HTERT RPE-1 (cell line): ENCODE measurements around the gene SLC35F3.

Experiments
- in situ Hi-C: fragments of 300-500 bp; cut with MboI; formaldehyde crosslinking; loops from 4 replicates; pipeline ENCODE4 v1.14.3; 2020; ENCODE audit warnings: low sequenced_read_pairs

Gene SLC35F3

DNA sequence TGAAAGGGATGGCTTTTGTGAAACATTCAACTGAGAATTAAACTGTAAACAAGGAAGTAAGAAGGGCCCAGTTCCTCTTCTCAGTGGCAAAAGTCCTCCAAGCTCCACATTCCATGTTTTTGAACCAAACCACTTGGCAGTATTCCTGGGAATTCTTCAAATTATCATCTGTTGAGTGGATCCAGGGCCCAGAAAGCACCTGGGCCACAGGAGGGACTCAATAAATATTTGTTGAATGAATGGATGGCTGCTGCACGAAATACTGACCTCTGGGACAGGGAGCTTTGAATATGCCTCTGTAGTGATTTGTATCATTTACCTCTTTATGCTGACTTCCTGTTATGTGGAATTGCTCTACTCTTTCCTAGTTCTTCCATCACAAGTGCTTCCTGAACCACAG is 4.7 kb downstream of the SLC35F3 start:
- in situ Hi-C loops: no loop called here

DNA sequence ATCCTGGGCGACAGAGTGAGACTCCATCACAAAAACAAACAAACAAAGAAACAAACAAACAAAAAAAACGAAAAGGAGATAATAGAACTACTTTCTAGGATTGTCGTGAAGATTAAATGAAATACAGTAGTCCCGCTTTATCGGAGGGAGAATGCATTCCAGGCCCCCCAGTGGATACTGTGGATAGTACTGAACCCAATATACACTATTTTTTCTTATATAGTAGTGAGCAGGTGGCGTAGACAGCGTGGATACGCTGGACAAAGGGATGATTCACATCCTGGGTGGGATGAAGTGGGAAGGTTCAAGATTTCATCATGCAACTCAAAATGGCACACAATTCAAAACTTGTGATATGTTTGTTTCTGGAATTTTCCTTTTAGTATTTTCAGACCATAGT is 8.0 kb downstream of the SLC35F3 start:
- in situ Hi-C loops: no loop called here

DNA sequence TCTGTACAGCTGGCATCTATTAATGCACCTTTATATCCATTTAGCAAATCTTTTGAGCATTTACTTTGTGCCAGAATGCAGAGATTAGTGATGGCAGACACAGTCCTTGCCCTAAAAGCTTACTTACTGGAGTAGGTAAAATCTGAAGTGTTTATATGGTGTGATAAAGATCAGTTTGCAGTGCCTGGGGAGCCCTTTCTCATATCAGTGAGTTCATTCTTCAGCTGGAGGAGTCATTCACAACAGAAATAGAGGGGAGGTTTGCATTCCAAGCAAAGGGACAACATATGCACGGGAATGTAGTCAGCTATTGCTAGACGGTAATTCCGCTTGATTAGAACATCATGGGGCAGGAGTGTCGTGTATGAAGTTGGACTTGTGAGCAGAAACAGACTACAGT is 8.4 kb downstream of the SLC35F3 start:
- in situ Hi-C loops: no loop called here

DNA sequence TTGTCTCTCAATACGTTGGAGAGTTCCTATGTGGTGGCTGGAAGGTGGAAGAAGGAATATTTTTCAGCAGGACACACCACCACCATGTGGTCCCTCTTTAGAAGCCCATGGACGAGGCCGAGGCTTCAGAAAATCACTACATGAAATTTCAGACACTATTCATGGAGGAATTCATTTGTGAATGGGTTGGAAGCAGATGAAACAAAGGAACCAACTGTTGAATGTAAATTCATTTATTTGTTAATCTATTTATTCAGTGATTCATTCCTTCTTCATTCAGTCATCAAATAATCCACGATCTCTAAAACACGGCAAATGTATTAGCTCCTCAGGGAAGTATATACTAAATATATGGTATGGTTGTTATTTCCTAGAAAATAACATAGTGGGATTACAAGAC is 12.2 kb downstream of the SLC35F3 start:
- in situ Hi-C loops: no loop called here

DNA sequence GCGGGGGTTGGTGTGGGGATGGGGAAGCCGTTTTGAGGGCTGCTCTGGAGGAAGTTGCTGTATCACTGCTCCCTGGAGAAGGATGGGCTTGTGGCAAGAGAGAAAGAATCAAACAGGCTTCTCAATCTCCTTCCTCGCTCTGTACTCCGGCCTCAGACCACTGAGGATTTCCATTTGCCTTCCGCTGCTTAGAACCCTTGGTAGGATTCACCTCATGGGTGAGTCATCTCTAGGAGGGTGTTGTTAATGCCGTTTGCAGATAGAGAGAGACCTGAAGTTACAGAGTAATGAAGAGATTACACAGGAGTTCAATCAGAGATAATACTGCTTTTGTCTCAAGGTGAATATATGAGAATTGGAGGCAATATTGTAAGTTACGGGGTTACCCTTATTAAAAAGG is 15.3 kb downstream of the SLC35F3 start:
- in situ Hi-C loops: no loop called here

DNA sequence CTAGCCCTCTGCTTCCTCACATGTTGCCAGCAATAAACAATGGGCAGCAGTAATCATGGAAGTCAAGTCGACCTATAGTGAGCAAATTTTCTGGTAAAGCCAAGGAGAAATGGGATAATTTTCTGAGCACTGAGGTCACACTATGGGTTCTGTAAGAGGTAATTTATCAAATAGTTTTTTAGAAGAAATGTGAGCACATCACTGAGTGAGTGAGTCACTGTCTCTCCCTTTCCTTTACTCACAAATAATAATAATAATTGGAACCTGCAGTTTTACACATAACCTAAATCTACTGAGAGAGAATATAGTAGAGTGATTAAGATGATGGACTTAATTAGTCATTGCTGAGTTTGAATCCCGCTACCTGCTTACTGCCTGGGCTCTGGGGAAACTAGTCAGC is 23.6 kb downstream of the SLC35F3 start:
- in situ Hi-C loops: no loop called here

DNA sequence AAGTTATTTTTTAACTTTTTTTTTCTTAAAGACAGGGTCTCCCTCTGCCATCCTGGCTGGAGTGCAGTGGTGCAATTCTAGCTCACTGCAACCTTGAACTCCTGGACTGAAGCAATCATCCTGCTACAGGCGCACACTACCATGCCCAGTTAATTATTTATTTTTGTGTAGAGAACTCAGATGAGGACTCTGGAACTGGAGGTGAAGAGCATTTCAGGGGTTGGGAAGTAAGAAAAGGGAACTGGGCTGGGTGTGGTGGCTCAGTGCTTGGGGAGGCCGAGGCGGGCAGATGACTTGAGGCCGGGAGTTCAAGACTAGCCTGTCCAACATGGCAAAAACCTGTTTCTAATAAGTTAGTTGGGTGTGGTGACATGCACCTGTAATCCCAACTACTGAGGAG is 28.9 kb downstream of the SLC35F3 start:
- in situ Hi-C loops: no loop called here

DNA sequence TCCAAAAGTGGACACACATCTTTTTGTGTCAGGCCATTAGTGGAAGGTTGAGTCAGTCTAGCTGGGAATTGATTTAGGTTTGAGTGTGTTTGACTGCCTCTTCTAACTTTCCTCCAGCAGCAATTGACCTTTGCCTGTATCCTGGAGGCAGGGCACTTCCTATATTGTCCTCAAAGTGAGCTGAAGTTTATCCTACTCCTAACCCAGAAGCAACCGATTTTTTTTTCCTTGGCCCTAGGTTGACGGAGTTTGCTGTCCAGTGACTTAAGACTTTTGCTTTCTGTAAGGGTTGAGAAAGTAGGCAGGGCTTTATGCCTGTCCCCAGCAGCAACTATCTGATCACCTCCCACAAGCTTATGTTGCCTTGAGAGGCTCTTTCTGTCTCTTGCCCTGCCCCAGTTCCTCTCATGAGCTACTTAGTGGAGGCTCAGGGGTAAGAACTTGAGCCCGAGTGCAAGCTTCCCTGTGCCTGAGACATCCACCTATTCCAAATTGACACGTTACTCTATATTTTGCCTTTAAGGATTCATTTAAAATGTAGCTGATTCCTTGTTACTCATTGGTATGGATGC is 30.9 kb downstream of the SLC35F3 start:
- in situ Hi-C loops: no loop called here

DNA sequence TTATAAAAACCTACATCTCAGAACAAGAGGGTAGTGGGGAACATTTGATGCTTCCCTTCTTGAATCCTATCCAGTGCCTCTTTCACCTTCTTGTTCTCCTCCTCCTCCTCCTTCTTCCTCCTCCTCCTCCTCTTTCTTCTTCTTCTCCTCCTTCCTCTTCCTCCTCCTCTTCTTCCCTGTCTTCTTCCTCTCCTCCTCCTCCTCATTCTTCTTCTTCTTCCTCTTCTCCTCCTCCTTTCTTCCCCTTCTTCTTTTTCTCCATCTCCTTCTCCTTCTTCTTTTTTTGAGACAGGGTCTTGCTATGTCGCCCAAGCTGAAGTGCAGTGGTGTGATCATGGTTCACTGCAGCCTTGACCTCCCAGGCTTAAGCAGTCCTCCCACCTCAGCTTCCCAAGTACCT is 31.9 kb downstream of the SLC35F3 start:
- in situ Hi-C loops: no loop called here

DNA sequence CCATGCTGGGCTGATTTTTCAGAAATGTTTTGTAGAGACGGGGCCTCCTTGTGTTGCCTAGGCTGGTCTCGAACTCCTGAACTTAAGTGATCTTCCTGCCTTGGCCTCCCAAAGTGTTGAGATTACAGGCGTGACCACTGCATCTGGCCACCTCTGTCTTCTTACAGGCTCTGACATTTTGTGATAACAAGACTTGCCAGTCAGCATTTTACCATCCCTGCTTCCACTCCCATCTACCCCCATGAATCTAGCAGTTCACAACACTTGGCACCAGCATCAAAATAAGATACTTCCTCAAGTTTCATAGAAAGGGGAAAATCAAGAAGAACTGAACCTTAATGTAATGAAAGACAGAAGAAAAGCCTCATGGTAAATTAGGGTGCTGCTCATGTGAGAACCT is 32.4 kb downstream of the SLC35F3 start:
- in situ Hi-C loops: no loop called here

DNA sequence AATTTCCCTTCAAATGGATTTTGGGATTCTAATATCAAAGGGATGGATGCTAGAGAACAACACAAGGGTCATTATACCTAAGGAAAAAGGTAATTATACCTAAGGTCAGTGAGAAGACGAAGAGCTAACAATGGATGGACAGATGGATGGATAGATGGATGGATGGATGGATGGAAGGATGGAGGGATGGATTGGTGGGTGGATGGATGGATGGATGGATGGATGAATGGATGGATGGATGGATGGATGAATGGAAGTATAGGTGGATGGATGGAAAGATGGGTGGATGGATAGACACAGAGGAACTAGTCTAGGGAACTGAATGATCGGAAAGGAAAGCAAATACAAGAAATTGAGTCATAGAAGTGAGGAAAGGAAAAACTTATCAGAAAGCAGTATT is 34.0 kb downstream of the SLC35F3 start:
- in situ Hi-C loops: no loop called here

DNA sequence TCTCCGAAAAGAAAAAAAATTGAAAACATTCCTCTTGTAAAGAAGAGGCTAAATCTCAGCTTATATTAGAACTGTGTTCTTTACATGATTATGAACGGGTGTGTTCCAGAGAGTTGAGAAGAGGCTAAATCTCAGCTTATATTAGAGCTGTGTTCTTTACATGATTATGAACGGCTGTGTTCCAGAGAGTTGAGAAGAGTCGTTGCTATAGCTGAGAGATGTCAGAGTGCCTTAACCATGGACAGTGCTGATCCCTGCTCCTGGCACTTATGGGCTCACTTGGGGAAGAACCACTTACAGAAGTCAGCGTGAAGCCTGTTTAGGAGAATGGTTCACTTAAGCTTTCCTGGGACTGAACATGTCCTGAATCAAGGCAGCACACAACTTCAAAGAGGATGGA is 35.0 kb downstream of the SLC35F3 start:
- in situ Hi-C loops: no loop called here

DNA sequence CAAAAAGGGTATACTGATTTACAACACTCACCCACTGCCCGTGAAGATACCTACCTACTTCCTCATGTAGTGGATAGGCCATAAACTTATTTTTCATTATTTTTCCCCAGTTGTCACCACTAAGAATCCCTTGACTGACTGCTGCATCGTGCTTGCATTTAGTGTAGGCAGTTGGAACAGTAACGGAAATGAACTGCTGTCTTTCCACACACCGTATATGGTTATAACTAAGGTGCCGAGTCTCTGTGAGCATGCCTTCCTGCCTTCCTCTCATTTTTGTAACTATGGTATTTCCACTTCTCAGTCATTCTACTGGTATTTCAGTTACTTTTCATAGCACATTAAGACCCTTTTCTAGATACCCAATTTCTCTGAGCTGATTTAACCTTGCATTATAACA is 36.4 kb downstream of the SLC35F3 start:
- in situ Hi-C loops: no loop called here

DNA sequence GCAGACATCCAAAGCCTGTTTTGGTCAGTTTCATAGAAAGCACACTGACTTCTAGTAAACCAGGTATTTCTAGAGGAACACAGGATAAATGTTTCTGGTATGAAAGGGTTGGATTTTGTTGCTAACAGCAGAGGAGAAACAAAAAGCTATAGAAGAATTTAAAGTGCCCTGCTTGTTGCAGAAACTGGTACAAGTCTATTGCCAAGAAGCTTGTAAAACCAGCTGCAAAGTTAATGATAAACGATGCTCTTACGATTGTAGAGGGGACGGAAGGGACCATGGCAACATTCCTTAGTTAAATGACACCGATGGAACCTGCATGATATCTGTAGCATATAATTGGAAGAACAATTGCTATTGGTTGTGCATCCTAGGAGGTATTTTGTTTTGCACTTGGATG is 40.1 kb downstream of the SLC35F3 start:
- in situ Hi-C loops: no loop called here

DNA sequence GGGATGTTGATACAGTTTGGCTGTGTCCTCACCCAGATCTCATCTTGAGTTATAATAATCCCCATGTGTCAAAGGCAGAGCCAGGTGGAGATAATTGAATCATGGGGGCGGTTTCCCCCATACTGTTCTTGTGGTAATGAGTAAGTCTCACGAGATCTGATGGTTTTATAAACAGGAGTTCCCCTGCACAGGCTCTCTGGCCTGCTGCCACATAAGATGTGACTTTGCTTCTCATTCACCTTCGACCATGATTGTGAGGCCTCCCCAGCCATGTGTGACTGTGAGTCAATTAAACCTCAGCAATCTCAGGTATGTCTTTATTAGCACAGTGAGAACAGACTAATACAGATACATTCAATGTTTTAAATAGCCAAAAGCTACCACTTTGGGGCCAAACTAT is 41.1 kb downstream of the SLC35F3 start:
- in situ Hi-C loops: no loop called here

DNA sequence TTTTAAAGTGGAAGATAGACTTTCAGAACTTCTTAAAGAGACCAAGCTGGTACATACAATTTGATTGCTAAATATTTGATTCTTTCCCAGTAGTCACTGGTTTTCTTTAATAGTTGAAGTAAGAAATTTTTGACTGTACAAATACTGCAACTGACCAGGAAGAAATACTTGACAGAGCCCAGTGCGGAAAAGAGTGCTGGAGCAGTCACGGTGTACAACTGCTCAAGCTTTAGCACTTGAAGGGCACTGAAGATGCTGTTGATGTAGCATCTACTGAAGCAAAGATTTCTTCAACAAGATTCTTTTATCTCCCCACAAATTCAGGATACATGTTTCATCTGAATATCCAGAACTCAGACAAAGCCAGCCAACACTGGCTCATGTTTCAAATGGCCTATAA is 41.5 kb downstream of the SLC35F3 start:
- in situ Hi-C loops: no loop called here

DNA sequence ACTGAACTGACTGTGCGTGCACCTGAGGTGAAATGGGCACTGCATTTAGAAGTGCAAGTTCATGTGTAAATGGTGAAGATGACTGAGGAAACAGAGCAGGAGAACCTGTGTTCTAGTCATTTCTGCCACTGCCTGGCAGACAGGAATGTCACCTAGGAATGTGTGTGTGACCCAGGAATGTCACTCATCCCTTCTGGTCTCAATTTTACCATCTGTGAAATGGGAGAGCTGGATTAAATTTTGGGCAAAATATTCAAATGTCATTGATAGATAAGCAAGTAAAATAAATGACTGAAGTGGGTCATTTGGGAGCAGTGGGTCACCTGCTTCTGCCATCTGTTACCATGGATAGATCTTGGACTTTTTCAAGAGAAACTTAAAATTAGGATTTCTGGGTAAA is 42.2 kb downstream of the SLC35F3 start:
- in situ Hi-C loops: no loop called here

DNA sequence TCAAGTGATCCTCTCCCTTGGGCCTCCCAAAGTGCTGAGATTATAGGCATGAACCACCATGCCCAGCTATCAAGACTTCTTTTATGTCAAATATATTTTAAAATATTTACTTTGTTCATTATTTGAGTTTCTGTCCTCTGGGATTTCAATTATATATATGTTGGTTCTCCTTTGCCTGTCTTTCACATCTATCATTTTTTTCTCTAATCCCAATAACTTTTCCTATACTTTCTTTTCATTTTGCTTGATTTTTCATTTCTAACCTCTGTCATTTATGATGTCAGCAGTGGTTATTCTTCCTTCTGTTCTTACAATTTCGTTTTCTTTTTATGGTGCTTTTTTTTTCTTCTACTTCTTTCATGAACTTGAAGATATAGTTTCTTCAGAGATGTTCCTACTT is 47.3 kb downstream of the SLC35F3 start:
- in situ Hi-C loops: no loop called here

DNA sequence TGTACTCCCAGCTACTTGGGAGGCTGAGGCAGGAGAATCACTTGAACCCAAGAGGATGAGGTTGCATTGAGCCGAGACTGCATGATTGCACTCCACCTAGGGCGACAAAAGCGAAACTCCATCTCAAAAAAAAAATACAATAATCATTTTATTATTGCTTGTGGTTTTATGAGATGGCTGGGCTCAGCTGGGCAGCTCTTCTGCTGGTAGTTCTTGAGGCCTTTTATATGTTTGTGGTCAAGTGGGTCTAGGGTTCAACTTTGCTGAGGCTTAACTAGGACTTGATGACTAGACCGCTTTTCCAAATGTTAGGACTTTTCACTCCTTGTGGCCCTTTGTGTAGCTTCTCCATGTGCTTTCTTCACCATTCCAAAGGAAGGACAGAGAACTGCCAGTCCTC is 53.2 kb downstream of the SLC35F3 start:
- in situ Hi-C loops: no loop called here

DNA sequence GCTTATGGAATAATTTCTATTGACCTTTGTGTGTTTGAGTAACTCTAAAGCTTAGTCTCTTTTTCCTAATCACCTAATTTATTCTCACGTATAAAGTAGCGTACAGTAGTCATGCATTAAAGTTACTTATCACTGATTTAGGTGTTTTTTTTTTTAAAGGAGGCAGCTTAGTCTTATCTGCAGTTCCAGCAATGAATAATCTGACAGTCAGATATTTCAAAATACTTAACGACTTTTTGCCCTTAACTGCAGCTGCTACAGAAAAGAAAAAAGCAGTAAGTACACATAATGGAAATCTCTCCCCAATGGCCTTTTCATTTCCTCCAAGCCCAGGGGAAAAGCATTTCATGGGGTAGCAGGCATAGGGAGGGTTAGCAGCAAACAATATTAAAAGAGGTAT is 54.6 kb downstream of the SLC35F3 start:
- in situ Hi-C loops: no loop called here

DNA sequence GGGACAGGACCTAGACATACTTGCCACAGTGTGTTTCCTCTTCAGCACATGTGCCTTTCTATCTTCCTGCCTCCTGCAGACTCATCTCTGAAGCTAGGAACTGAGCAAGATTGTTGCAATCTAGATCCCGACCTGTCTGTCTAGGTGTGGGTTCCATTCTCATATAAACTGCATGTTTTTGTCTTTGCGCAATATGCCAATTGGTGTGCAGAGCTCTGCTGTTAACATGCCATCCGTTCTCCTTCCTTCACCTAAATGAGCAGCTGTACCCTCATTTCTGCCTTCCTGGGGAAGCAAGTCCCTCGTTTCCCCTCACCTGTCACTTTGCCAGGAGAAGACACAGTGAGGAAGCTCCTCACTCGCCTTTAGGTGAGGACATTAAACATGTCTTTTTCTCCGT is 55.5 kb downstream of the SLC35F3 start:
- in situ Hi-C loops: no loop called here

DNA sequence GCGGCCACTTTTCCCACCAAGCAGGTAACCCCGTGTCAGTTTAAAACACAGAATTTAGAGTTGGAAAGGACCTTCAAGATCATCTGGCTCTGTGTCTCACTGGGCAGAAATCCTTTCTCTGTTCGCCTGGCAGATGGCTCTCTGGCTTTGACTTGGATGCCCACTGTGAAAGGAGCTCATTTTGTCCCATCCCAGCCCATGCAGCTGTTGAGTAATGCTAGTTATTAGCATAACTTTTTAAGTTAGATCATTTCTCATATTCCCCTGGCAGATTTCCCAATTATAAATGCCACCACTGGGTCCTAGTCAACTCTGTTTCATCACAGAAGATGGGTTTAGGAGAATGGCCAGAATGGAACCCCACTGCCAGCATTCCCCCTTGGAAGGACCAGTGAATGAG is 55.9 kb downstream of the SLC35F3 start:
- in situ Hi-C loops: no loop called here

DNA sequence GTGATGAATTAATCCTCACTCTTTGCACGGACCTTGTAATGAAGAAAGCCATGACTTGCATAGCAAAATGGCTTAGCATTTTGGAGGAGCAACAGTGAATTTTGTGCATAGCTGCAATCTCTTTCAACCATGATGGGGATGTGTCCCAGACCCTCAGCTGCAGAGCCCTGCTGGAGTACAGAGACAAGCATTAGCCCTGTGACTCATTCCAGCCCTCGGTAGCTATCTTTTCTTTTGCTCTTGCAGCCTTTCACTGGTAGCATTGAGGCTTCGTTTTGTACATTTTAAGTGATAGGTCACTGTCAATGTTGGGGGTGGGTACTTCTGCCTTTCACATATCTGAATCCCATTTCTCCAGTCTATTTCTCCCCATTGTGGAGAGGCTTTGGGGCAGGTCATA is 58.4 kb downstream of the SLC35F3 start:
- in situ Hi-C loops: no loop called here

DNA sequence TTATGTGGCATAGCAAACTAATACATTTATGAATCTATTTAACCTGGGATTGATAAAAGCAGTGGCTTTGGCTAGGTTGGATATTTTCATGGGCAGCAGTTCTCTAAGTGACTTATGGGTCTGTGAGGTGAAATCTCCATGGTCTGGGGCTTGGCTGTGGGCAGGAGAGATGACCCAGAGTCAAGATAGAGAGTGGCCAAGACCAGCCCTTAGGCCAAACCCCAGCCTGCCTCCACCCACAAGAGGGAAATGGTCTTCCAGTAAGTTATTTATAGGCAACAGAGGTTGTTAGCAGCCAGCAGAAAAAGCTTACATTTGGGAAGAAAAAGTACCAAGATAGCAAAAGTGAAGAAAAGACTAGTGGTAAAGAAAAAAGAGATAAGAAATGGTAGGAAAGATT is 61.4 kb downstream of the SLC35F3 start:
- in situ Hi-C loops: no loop called here
